ENCODE results near the gene UBE2J2. TPM values are rescaled to one million over a fixed set of nuclear protein-coding genes. Genes with fewer than 3 reads are reported as not detected.

UBE2J2 gene
- total and polyA plus RNA-seq, 2 of the 4 experiments (the other 2 are of a cell fraction): 20.6 to 67.5 TPM

DNA sequence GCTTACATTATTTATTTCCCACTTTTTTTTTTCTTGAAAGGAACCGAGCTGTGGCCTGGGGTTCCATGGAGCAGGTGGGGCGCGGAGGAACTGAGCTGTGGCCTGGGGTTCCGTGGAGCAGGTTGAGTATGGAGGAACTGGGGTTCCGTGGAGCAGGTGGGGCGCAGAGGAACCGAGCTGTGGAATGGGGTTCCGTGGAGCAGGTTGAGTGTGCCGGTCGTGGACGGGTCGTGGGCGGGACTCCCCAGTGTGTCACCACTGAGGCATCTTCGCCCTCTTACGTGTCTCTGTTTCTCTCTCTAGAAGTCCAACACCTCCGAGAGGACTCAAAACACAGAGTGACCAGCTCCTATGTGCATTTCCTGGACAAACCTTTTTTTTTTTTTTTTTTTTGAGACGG is 5.4 kb upstream of the UBE2J2 start:
- no peak overlapping the region for H2AK9ac ChIP-seq (replicated peaks; ENCODE audit: low read depth, low read length, poor library complexity)
- CTCF ChIA-PET: interaction anchor here (0.6 kb wide), 1 partner anchor 40 kb away, joined by 3 read pairs; no protein-coding TSS in a partner anchor
- no peak for DNase-seq
- intact Hi-C loops (cut with micrococcal nuclease): no loop called here
- POLR2A ChIA-PET (ENCODE audit: unreplicated experiment): interaction anchor here (0.6 kb wide), 2 partner anchors 157 to 251 kb away, joined by 4 to 10 read pairs; no protein-coding TSS in a partner anchor
- peaks cover 22% of the 10 kb centered on the region for H3K4me1 ChIP-seq (ENCODE audit: control insufficient read depth, insufficient read depth, low read length)
- H2BK20ac ChIP-seq (ENCODE audit: low read depth, low read length): no peak overlapping the region
- no peak overlapping the region for H2AK5ac ChIP-seq (ENCODE audit: low read depth, low read length)
- no peak overlapping the region for H3K4ac ChIP-seq (ENCODE audit: low read depth, low read length)
- H3K27ac ChIP-seq (ENCODE audit: insufficient read depth, low read length): no peak overlapping the region
- H3K14ac ChIP-seq (replicated peaks; ENCODE audit: low read depth, low read length): no peak overlapping the region
- H2BK15ac ChIP-seq (ENCODE audit: low read depth, low read length): no peak overlapping the region
- H4K8ac ChIP-seq (ENCODE audit: low read depth in 2 of 2, low read length in 2 of 2): no peak overlapping the region
- H3K4me3 ChIP-seq (ENCODE audit: insufficient read depth, low read depth, low read length): no peak overlapping the region
- peaks cover 9% of the 10 kb centered on the region; the same call in 1 of the 2 replicates for H3K9me1 ChIP-seq (ENCODE audit: insufficient read depth, low read length)
- H3K36me3 ChIP-seq (ENCODE audit: control insufficient read depth, insufficient read depth, low read length): no peaks in the 10 kb centered on the region
- H3K9ac ChIP-seq (ENCODE audit: low read depth, low read length): no peak overlapping the region
- BruUV-seq (replicated peaks): no TSS peak
- in situ Hi-C loops (cut with MboI; ENCODE audit: low sequenced_read_pairs): no loop called here
- no peak overlapping the region for H3K18ac ChIP-seq (ENCODE audit: low read depth, low read length)
- no peaks in the 10 kb centered on the region for H3K27me3 ChIP-seq (ENCODE audit: control insufficient read depth, insufficient read depth, low read length)
- dilution Hi-C loops (cut with HindIII; ENCODE audit: low sequenced_read_pairs, unreplicated experiment): no loop called here
- no CpG with 5 or more reads among the region's 17 CpGs for WGBS, 2 experiments (ENCODE audit: extremely low coverage in 2 of 2, insufficient read length in 1 of 2)
- no peak overlapping the region for H4K91ac ChIP-seq (ENCODE audit: insufficient read depth, low read depth, low read length)
- H2BK120ac ChIP-seq (ENCODE audit: low read depth, low read length): no peak overlapping the region
- peaks cover 8 to 19% of the 10 kb centered on the region in 2 experiments; a peak in 3 of 4 replicates for H3K79me1 ChIP-seq (ENCODE audit: low read depth in 1 of 2, low read length in 2 of 2)
- no peak for TF ChIP-seq CEBPB (IDR thresholded peaks at IDR 0.05; ENCODE audit: low read depth, low read length)
- TF ChIP-seq, protein P1, sequence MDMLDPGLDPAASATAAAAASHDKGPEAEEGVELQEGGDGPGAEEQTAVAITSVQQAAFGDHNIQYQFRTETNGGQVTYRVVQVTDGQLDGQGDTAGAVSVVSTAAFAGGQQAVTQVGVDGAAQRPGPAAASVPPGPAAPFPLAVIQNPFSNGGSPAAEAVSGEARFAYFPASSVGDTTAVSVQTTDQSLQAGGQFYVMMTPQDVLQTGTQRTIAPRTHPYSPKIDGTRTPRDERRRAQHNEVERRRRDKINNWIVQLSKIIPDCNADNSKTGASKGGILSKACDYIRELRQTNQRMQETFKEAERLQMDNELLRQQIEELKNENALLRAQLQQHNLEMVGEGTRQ (IDR thresholded peaks at IDR 0.05; ENCODE audit: low read depth, low read length): no peak
- no peak for TF ChIP-seq MAFK (IDR thresholded peaks at IDR 0.05; ENCODE audit: low read depth, low read length)
- no peak for TF ChIP-seq FOS (IDR thresholded peaks at IDR 0.05; ENCODE audit: low read depth, low read length)
- no peak for TF ChIP-seq SMC3 (IDR thresholded peaks at IDR 0.05; ENCODE audit: low read depth, low read length)
- TF ChIP-seq MAZ (IDR thresholded peaks at IDR 0.05; ENCODE audit: borderline replicate concordance, low read depth, low read length): no peak
- no peak for TF ChIP-seq RCOR1 (IDR thresholded peaks at IDR 0.05; ENCODE audit: insufficient replicate concordance, low read length)
- no peak for TF ChIP-seq BHLHE40 (IDR thresholded peaks at IDR 0.05; ENCODE audit: low read depth, low read length)
- no peak for TF ChIP-seq NFE2L2 (IDR thresholded peaks at IDR 0.05; ENCODE audit: low read depth, low read length)
- TF ChIP-seq MXI1 (IDR thresholded peaks at IDR 0.05; ENCODE audit: borderline replicate concordance, low read depth, low read length): no peak
- no peak for TF ChIP-seq RFX5 (IDR thresholded peaks at IDR 0.05; ENCODE audit: low read depth, low read length)
- TF ChIP-seq POLR2A (IDR thresholded peaks at IDR 0.05; ENCODE audit: low read depth, low read length): no peak
- TF ChIP-seq RAD21 (IDR thresholded peaks at IDR 0.05; ENCODE audit: low read length): no peak
- no peak for ATAC-seq (ENCODE audit: low read depth)
- no peak overlapping the region for H3K23ac ChIP-seq (ENCODE audit: low read depth, low read length)
- no peak overlapping the region for H2BK5ac ChIP-seq (ENCODE audit: low read depth, low read length, poor library complexity, severe bottlenecking)
- H4K20me1 ChIP-seq (ENCODE audit: insufficient read depth, low read length): no peaks in the 10 kb centered on the region
- H2AFZ ChIP-seq (replicated peaks; ENCODE audit: low read length, poor library complexity): no peak overlapping the region
- no peak overlapping the region for H4K5ac ChIP-seq (ENCODE audit: low read depth, low read length)
- H3K4me2 ChIP-seq (ENCODE audit: low read depth, low read length): no peak overlapping the region
- H3K9me3 ChIP-seq (ENCODE audit: control insufficient read depth, insufficient read depth, low read length): no peaks in the 10 kb centered on the region
- H3K56ac ChIP-seq (ENCODE audit: extremely low read depth, insufficient read depth, low read length): no peak overlapping the region

Measured in IMR-90 (cell line).